Loucy (cell line): Measurements from ENCODE around the gene CYP2W1.

Source experiments
- CTCF ChIP-seq: fragments of 200-600 bp; sonication (generic); conservative IDR thresholded peaks from 2 replicates; pipeline ENCODE4 v1.5.1; 2014; ENCODE audit warnings: mild to moderate bottlenecking, antibody characterized with exemption, low read length
- EZH2phosphoT487 ChIP-seq: fragments of 200-600 bp; IDR thresholded peaks from 2 replicates; pipeline ENCODE4 v1.6.1; 2018; ENCODE audit warnings: antibody characterized with exemption, mild to moderate bottlenecking, moderate library complexity, borderline replicate concordance

- TF ChIP-seq CTCF (no peak), EZH2phosphoT487 (no peak)
Observed at GRCh38 chr7:1028775-1029636, 46.0 kb downstream of the CYP2W1 start.
